H9 (cell line): ENCODE data around the gene NDST1. TPM values are rescaled to one million over a fixed set of nuclear protein-coding genes. Genes with fewer than 3 reads are reported as not detected.

Experiments used
- DNase-seq: peaks from one replicate; pipeline ENCODE4 v3.0.0-alpha.2; 2017
- H2AFZ ChIP-seq: one replicate; pipeline ENCODE4 v1.6.1; 2013; ENCODE audit warnings: mild to moderate bottlenecking, low read length, control low read depth, moderate library complexity
- H2AK5ac ChIP-seq: 2 replicates; pipeline ENCODE4 v1.6.1; 2013; ENCODE audit warnings: low read length, control low read depth, mixed read lengths; ENCODE audit not compliant: insufficient read length
- H2BK120ac ChIP-seq: one replicate; pipeline ENCODE4 v1.6.1; 2013; ENCODE audit warnings: low read depth, mild to moderate bottlenecking, low read length, control low read depth, inconsistent platforms; ENCODE audit not compliant: poor library complexity, severe bottlenecking
- H2BK12ac ChIP-seq: 2 replicates; pipeline ENCODE4 v1.6.1; 2013; ENCODE audit warnings: low read length, control low read depth, mixed read lengths, low read depth; ENCODE audit not compliant: insufficient read length
- H2BK15ac ChIP-seq: 2 replicates; pipeline ENCODE4 v1.6.1; 2013; ENCODE audit warnings: low read depth, low read length, control low read depth
- H2BK20ac ChIP-seq: one replicate; pipeline ENCODE4 v1.6.1; 2013; ENCODE audit warnings: low read depth, mild to moderate bottlenecking, low read length, control low read depth, inconsistent platforms; ENCODE audit not compliant: poor library complexity, severe bottlenecking
- H2BK5ac ChIP-seq: 2 replicates; pipeline ENCODE4 v1.6.1; 2013; ENCODE audit warnings: low read length, control low read depth, mixed read lengths; ENCODE audit not compliant: insufficient read length
- H3K14ac ChIP-seq: 2 replicates; pipeline ENCODE4 v1.6.1; 2013; ENCODE audit warnings: low read length, control low read depth; ENCODE audit not compliant: insufficient read depth
- H3K18ac ChIP-seq: 2 replicates; pipeline ENCODE4 v1.6.1; 2013; ENCODE audit warnings: low read depth, mild to moderate bottlenecking, mixed read lengths, low read length, control low read depth; ENCODE audit not compliant: insufficient read length
- H3K23ac ChIP-seq: 2 replicates; pipeline ENCODE4 v1.6.1; 2013; ENCODE audit warnings: low read length, control low read depth, mixed read lengths, low read depth; ENCODE audit not compliant: insufficient read length
- H3K23me2 ChIP-seq: 2 replicates; pipeline ENCODE4 v1.6.1; 2013; ENCODE audit warnings: low read depth, mild to moderate bottlenecking, mixed read lengths, low read length, control low read depth; ENCODE audit not compliant: insufficient read length, poor library complexity, severe bottlenecking
- H3K27ac ChIP-seq: 2 replicates; pipeline ENCODE4 v1.5.1; 2013; ENCODE audit warnings: low read length, control low read depth, mixed read lengths, low read depth; ENCODE audit not compliant: insufficient read length
- H3K27me3 ChIP-seq: 2 replicates; pipeline ENCODE4 v1.6.1; 2013; ENCODE audit warnings: low read length, control low read depth, inconsistent platforms; ENCODE audit not compliant: insufficient read depth
- H3K4ac ChIP-seq: 2 replicates; pipeline ENCODE4 v1.6.1; 2013; ENCODE audit warnings: low read depth, mild to moderate bottlenecking, control low read depth, inconsistent platforms, low read length, moderate library complexity
- H3K4me1 ChIP-seq: 2 replicates; pipeline ENCODE4 v1.6.1; 2013; ENCODE audit warnings: low read length, control low read depth, inconsistent platforms; ENCODE audit not compliant: insufficient read depth
- H3K4me2 ChIP-seq: 2 replicates; pipeline ENCODE4 v1.6.1; 2013; ENCODE audit warnings: low read length, control low read depth, mixed read lengths; ENCODE audit not compliant: insufficient read length, insufficient read depth
- H3K56ac ChIP-seq: 2 replicates; pipeline ENCODE4 v1.6.1; 2013; ENCODE audit warnings: low read depth, mild to moderate bottlenecking, mixed read lengths, low read length, control low read depth; ENCODE audit not compliant: insufficient read length
- H3K79me1 ChIP-seq: 2 replicates; pipeline ENCODE4 v1.6.1; 2013; ENCODE audit warnings: low read depth, mild to moderate bottlenecking, moderate library complexity, low read length, control low read depth, inconsistent platforms; ENCODE audit not compliant: insufficient read depth, poor library complexity, severe bottlenecking
- H3K79me2 ChIP-seq: 2 replicates; pipeline ENCODE4 v1.6.1; 2013; ENCODE audit warnings: low read length, control low read depth, inconsistent platforms; ENCODE audit not compliant: insufficient read depth
- H3K9ac ChIP-seq: 2 replicates; pipeline ENCODE4 v1.6.1; 2013; ENCODE audit warnings: low read length, control low read depth, mixed read lengths; ENCODE audit not compliant: insufficient read length; ENCODE audit errors: extremely low read depth
- H3K9me3 ChIP-seq: one replicate; pipeline ENCODE4 v1.6.1; 2013; ENCODE audit warnings: low read depth, low read length, inconsistent platforms; ENCODE audit not compliant: control insufficient read depth
- H3T11ph ChIP-seq: one replicate; pipeline ENCODE4 v1.6.1; 2013; ENCODE audit warnings: mild to moderate bottlenecking, low read length, control low read depth, inconsistent platforms
- H4K20me1 ChIP-seq: one replicate; pipeline ENCODE4 v1.6.1; 2013; ENCODE audit not compliant: control insufficient read depth, insufficient read length, insufficient read depth
- H4K5ac ChIP-seq: 2 replicates; pipeline ENCODE4 v1.6.1; 2013; ENCODE audit warnings: low read depth, mild to moderate bottlenecking, mixed read lengths, low read length, control low read depth; ENCODE audit not compliant: insufficient read length
- H4K8ac ChIP-seq: replicated peaks from 2 replicates; pipeline ENCODE4 v1.6.1; 2013; ENCODE audit warnings: low read length, control low read depth, mixed read lengths, low read depth; ENCODE audit not compliant: insufficient read length
- H4K91ac ChIP-seq: 2 replicates; pipeline ENCODE4 v1.6.1; 2013; ENCODE audit warnings: low read depth, mild to moderate bottlenecking, moderate library complexity, mixed read lengths, low read length, control low read depth; ENCODE audit not compliant: insufficient read length
- H3K27ac Mint-ChIP-seq, 3 experiments: 2 replicates in 2 of 3; 3 replicates in 1 of 3; pipeline ENCODE4 v1.8.0; 2020 to 2021; ENCODE audit warnings: mixed read lengths in 3 of 3, mild to moderate bottlenecking in 1 of 3, moderate library complexity in 1 of 3
- H3K27me3 Mint-ChIP-seq: 2 replicates; pipeline ENCODE4 v1.8.0; 2021; ENCODE audit warnings: low read depth, mild to moderate bottlenecking, moderate library complexity, mixed read lengths
- H3K36me3 Mint-ChIP-seq, 3 experiments: 2 replicates in 2 of 3; 3 replicates in 1 of 3; pipeline ENCODE4 v1.8.0; 2020 to 2021; ENCODE audit warnings: low read depth in 3 of 3, mixed read lengths in 3 of 3; ENCODE audit not compliant: insufficient read depth in 1 of 3
- H3K4me1 Mint-ChIP-seq, 2 experiments: 2 replicates each; pipeline ENCODE4 v1.8.0; 2020; ENCODE audit warnings: mixed read lengths in 2 of 2
- H3K4me3 Mint-ChIP-seq, 2 experiments: 2 replicates in 1 of 2; 3 replicates in 1 of 2; pipeline ENCODE4 v1.8.0; 2020 to 2021; ENCODE audit warnings: mild to moderate bottlenecking in 2 of 2, mixed read lengths in 2 of 2, moderate library complexity in 1 of 2
- H3K9me3 Mint-ChIP-seq, 2 experiments: 2 replicates in 1 of 2; 3 replicates in 1 of 2; pipeline ENCODE4 v1.8.0; 2020; ENCODE audit warnings: mild to moderate bottlenecking in 2 of 2, mixed read lengths in 2 of 2, moderate library complexity in 1 of 2
- WGBS: extraction: QIAGEN DNeasy Blood & Tissue Kit; methylation state at CpG from one replicate; pipeline ENCODE4 v1.1.7; 2013; ENCODE audit warnings: missing lambda C conversion rate, low lambda C conversion rate, mixed read lengths; ENCODE audit not compliant: insufficient read length; ENCODE audit errors: extremely low coverage; 5-methylcytosine and 5-hydroxymethylcytosine counted together
- total RNA-seq: library from RNA; stranded (reverse); gene quantifications from 2 replicates; pipeline ENCODE4 v1.2.1, GENCODE V29; 2021
- TF ChIP-seq, protein P1 (sequence below): fragments of 200-600 bp; sonication (generic); conservative IDR thresholded peaks from 3 replicates; pipeline ENCODE4 v1.8.0; 2021; ENCODE audit warnings: antibody characterized with exemption, mild to moderate bottlenecking

The NDST1 gene
- total RNA-seq, 1 experiment from 2014 or later, result 65.5 TPM

DNA sequence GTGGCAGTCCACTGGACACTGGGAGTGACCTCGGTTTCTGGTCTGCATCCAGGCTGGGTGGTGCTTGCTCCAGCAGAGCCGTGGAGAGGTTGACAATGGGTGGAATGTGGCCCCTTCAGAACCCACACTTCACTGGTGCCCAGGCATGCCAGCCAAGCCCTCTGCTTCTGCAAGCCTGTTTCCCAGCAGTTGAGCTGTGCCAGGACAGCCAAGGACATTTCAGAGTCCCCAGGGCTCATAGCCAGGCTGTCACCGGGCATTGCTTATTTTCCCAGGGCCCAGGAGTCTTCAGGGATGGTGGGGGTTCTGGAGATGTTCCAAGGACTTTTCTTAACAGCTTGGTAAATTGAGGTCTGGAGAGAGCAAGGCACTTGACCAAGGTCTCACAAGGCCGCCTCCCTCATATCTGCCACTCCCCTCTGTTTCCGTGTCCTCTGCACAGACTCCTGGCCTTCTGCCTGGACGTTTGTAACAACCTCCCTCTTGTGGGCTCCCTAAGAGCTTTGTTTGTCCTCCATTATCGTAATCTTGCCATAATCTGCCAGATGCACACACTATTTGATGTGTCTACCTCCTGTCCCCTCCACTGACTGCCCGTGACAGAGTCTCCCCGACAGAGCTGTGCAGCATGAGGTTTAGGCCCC, 3.8 kb upstream of the NDST1 start:
- Histone ChIP-seq H3K14ac (no peak overlapping the region), H2BK12ac (no peak overlapping the region), H2BK15ac (no peak overlapping the region), H3K27ac (no peak overlapping the region), H2BK120ac (no peak overlapping the region), H4K5ac (no peak overlapping the region), H2AFZ (no peak overlapping the region), H3T11ph (no peak overlapping the region), H2BK20ac (no peak overlapping the region), H3K4me1 (no peaks in the 10 kb centered on the region; the same call in 1 of the 2 replicates), H2BK5ac (no peak overlapping the region), H3K9ac (no peak overlapping the region), H4K91ac (no peak overlapping the region), H3K27me3 (no peaks in the 10 kb centered on the region), H4K8ac (no peak overlapping the region), H3K23me2 (no peaks in the 10 kb centered on the region), H3K9me3 (no peaks in the 10 kb centered on the region), H3K56ac (no peak overlapping the region), H3K4me2 (no peak overlapping the region), H2AK5ac (no peak overlapping the region), H3K79me1 (peaks cover 7% of the 10 kb centered on the region), H3K18ac (no peak overlapping the region), H4K20me1 (no peaks in the 10 kb centered on the region), H3K79me2 (peaks cover 12% of the 10 kb centered on the region; the same call in 1 of the 2 replicates), H3K4ac (no peak overlapping the region), H3K23ac (no peak overlapping the region)
- Mint-ChIP-seq H3K36me3 (peaks cover 0 to 11% (median 0%) of the 10 kb centered on the region in 3 experiments; a peak in 3 of 7 replicates), H3K27ac (peak overlapping the region in 2 of 3 experiments; percentile 34 to 77; a peak in 3 of 7 replicates), H3K27me3 (no peaks in the 10 kb centered on the region), H3K9me3 (no peaks in the 10 kb centered on the region), H3K4me3 (no peak overlapping the region), H3K4me1 (peaks cover 60 to 67% of the 10 kb centered on the region in 2 experiments)
- DNase-seq, result no peak
- no CpG with 5 or more reads among the region's 9 CpGs for WGBS
- TF ChIP-seq, protein P1, sequence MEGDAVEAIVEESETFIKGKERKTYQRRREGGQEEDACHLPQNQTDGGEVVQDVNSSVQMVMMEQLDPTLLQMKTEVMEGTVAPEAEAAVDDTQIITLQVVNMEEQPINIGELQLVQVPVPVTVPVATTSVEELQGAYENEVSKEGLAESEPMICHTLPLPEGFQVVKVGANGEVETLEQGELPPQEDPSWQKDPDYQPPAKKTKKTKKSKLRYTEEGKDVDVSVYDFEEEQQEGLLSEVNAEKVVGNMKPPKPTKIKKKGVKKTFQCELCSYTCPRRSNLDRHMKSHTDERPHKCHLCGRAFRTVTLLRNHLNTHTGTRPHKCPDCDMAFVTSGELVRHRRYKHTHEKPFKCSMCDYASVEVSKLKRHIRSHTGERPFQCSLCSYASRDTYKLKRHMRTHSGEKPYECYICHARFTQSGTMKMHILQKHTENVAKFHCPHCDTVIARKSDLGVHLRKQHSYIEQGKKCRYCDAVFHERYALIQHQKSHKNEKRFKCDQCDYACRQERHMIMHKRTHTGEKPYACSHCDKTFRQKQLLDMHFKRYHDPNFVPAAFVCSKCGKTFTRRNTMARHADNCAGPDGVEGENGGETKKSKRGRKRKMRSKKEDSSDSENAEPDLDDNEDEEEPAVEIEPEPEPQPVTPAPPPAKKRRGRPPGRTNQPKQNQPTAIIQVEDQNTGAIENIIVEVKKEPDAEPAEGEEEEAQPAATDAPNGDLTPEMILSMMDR, result no peak
